Prostate gland (tissue), 2 donors: Measurements from ENCODE around the gene LFNG. TPM values are rescaled to one million over a fixed set of nuclear protein-coding genes. Genes with fewer than 3 reads are reported as not detected.
"Not testable (repeated sequence)": the region's sequence is repeated elsewhere in the genome, so short reads cannot be mapped to it uniquely, and the experiment has no call there.

ENCODE experiments used
- DNase-seq: peaks from one replicate; pipeline ENCODE4 v3.0.0-alpha.2; 2019; ENCODE audit warnings: low spot score
- H3K27ac ChIP-seq, 2 donors: fragments of 200-600 bp; sonication (generic); 2 replicates each; pipeline ENCODE4 v1.5.1; 2017 to 2019
- H3K27me3 ChIP-seq: fragments of 200-600 bp; sonication (generic); replicated peaks from 2 replicates; pipeline ENCODE4 v1.5.1; 2019; ENCODE audit not compliant: insufficient read depth
- H3K36me3 ChIP-seq, 2 donors: fragments of 200-600 bp; sonication (generic); 1 replicate in 1 of 2; 2 replicates in 1 of 2; pipeline versions ENCODE4 v1.5.1 to v1.8.1; 2017 to 2019
- H3K4me1 ChIP-seq: fragments of 200-600 bp; sonication (generic); replicated peaks from 2 replicates; pipeline ENCODE4 v1.5.1; 2019
- H3K4me3 ChIP-seq, 2 donors: fragments of 200-600 bp; sonication (generic); 2 replicates each; pipeline ENCODE4 v1.5.1; 2017 to 2019
- H3K9me3 ChIP-seq: fragments of 200-600 bp; sonication (generic); 2 replicates; pipeline ENCODE4 v1.5.1; 2017
- POLR2A ChIP-seq: fragments of 450-650 bp; IDR thresholded peaks from one replicate; pipeline ENCODE4 v1.6.1; 2016; ENCODE audit warnings: antibody characterized with exemption, mild to moderate bottlenecking
- POLR2AphosphoS5 ChIP-seq: sonication (generic); formaldehyde crosslinking; IDR thresholded peaks from one replicate; pipeline ENCODE4 v1.6.1; 2017; ENCODE audit warnings: antibody characterized with exemption
- WGBS: methylation state at CpG from one replicate; pipeline ENCODE4 v1.1.5; 2018; 5-methylcytosine and 5-hydroxymethylcytosine counted together
- intact Hi-C: fragments of 100-400 bp; cut with DNase I; formaldehyde crosslinking; loops from one replicate; pipeline ENCODE4 v1.14.2; 2022
- total RNA-seq, 2 donors: library from RNA; depleted of rRNA; stranded (reverse); fragments of >200 nt; gene quantifications; one replicate each; pipeline ENCODE4 v1.1.0, GENCODE V29; 2016
- TF ChIP-seq, protein P1 (sequence below), 4 experiments: fragments of 200-600 bp in 2 of 4; fragments of 450-650 bp in 2 of 4; sonication (generic) in 2 of 4; IDR thresholded peaks; 1 replicate in 3 of 4; 2 replicates in 1 of 4; pipeline ENCODE4 v1.5.1; 2016 to 2019; ENCODE audit warnings: antibody characterized with exemption in 4 of 4, mild to moderate bottlenecking in 2 of 4, moderate library complexity in 2 of 4

LFNG gene
- total RNA-seq, 2 donors from 2014 or later: 45.6 to 51.7 TPM

DNA sequence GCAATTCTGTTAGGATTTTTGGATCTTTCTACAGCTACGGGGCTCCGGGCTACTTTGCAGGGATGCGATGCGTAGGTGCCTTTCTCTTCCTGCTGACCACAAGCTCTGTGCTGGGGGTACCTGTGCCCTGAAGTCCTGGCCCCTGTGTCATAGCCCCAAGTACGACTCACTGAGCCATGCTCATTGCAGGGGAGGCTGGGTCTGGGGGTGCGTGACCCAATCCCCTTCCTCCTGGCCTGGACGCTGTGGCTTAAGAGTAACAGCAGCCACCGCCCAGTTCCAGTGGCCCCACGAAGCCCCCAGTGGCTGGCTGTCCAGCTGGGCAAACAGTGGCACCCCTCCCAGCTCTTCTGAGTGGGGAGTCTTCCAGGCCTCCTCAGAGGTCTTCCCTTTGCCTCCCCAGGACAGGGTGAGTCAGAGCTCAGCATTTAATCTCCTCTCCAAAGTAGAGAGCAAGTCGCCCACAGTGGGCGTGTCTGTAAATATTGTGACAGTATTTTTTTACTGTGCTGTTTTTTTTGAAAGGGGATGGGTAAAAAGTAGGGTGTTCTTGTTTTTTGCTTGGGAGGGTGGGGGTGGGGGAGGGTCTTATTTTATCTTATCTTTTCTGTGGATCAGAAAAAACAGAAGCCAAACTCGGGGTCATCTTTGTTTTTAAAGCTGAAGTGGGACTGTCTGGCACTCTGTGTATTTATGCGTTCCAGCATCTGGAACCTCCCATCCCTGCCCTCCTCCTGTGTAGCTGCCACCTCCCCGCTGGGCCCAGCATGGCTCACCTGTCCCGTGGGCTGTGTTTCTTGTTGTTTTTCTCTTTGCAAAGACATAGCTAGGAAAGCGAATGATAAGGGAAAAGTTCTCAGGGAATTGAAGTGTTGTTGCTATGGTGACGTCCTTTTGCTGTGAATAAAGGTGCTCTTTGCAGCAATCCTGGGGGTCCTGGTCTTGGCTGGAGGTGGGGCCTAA, 8.2 kb downstream of the LFNG start:
- intact Hi-C loops: no loop called here
- Histone ChIP-seq H3K4me3 (no peak overlapping the region), H3K36me3 (peaks cover 0 to 12% of the 10 kb centered on the region in 2 donors), H3K27me3 (no peaks in the 10 kb centered on the region), H3K4me1 (peaks cover 46% of the 10 kb centered on the region), H3K9me3 (no peaks in the 10 kb centered on the region), H3K27ac (peak overlapping the region; percentile 49 to 50)
- DNase-seq: peak; percentile 69
- TF ChIP-seq POLR2A (no peak), POLR2AphosphoS5 (peak; percentile 50)
- TF ChIP-seq, protein P1, sequence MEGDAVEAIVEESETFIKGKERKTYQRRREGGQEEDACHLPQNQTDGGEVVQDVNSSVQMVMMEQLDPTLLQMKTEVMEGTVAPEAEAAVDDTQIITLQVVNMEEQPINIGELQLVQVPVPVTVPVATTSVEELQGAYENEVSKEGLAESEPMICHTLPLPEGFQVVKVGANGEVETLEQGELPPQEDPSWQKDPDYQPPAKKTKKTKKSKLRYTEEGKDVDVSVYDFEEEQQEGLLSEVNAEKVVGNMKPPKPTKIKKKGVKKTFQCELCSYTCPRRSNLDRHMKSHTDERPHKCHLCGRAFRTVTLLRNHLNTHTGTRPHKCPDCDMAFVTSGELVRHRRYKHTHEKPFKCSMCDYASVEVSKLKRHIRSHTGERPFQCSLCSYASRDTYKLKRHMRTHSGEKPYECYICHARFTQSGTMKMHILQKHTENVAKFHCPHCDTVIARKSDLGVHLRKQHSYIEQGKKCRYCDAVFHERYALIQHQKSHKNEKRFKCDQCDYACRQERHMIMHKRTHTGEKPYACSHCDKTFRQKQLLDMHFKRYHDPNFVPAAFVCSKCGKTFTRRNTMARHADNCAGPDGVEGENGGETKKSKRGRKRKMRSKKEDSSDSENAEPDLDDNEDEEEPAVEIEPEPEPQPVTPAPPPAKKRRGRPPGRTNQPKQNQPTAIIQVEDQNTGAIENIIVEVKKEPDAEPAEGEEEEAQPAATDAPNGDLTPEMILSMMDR (IDR thresholded peaks at IDR 0.05): no peak
- 51% methylated on average over 17 of the region's 17 CpGs for WGBS

DNA sequence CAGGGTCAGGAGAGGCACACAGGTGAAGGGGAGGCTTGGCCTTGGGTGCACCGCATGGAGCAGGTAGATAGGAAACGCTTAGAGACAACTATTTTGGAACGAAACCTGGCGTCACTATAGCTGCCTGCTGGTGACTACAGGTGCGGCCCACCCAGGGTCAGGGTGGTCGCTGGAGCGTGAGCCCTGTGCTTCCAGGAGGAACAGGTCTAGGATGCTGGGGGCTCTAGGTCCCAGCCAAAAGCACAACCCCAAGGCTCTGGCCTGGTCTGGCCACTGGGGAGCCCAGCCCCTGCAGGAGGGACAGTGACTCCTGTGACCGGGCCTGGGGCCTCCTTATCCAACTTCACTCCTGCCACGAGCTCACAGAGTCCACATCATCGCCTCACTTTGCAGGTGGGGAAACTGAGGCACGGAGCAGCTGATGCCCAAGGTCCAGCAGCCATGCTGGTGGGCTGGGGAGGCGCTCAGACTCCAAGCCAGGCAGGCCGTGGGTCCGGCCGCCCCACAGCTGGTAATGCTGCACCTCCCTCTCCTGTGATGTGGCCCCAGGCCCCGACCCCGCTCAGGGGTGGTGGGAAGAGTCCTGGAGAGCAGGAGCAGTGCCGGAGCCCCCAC, 9.0 kb downstream of the LFNG start:
- H3K9me3 ChIP-seq: no peaks in the 10 kb centered on the region
- no peak overlapping the region for H3K4me3 ChIP-seq
- H3K4me1 ChIP-seq: peaks cover 39% of the 10 kb centered on the region
- H3K27ac ChIP-seq: peak overlapping the region; percentile 49 to 50
- DNase-seq: no peak
- TF ChIP-seq, protein P1 (IDR thresholded peaks at IDR 0.05): no peak
- TF ChIP-seq POLR2A (no peak), POLR2AphosphoS5 (no peak)
- WGBS: 74% methylated on average over 18 of the region's 18 CpGs
- H3K27me3 ChIP-seq: no peaks in the 10 kb centered on the region
- H3K36me3 ChIP-seq: peaks cover 0 to 12% of the 10 kb centered on the region in 2 donors
- intact Hi-C loops: no loop called here

- intact Hi-C loops: no loop called here
- H3K36me3 ChIP-seq: peaks cover 0 to 12% of the 10 kb centered on the region in 2 donors
- no peak for DNase-seq
- H3K27me3 ChIP-seq: no peaks in the 10 kb centered on the region
- H3K27ac ChIP-seq: peak overlapping the region; percentile 26 to 49
- no peaks in the 10 kb centered on the region for H3K9me3 ChIP-seq
- TF ChIP-seq POLR2AphosphoS5: no peak
- no peak for TF ChIP-seq POLR2A
- TF ChIP-seq, protein P1 (IDR thresholded peaks at IDR 0.05): no peak
- H3K4me3 ChIP-seq: no peak overlapping the region
- peaks cover 31% of the 10 kb centered on the region for H3K4me1 ChIP-seq
- WGBS: 56% methylated on average over 28 of the region's 30 CpGs
These were observed 9.8 kb downstream of the LFNG start for GRCh38 chr7:2529161-2530070.

DNA sequence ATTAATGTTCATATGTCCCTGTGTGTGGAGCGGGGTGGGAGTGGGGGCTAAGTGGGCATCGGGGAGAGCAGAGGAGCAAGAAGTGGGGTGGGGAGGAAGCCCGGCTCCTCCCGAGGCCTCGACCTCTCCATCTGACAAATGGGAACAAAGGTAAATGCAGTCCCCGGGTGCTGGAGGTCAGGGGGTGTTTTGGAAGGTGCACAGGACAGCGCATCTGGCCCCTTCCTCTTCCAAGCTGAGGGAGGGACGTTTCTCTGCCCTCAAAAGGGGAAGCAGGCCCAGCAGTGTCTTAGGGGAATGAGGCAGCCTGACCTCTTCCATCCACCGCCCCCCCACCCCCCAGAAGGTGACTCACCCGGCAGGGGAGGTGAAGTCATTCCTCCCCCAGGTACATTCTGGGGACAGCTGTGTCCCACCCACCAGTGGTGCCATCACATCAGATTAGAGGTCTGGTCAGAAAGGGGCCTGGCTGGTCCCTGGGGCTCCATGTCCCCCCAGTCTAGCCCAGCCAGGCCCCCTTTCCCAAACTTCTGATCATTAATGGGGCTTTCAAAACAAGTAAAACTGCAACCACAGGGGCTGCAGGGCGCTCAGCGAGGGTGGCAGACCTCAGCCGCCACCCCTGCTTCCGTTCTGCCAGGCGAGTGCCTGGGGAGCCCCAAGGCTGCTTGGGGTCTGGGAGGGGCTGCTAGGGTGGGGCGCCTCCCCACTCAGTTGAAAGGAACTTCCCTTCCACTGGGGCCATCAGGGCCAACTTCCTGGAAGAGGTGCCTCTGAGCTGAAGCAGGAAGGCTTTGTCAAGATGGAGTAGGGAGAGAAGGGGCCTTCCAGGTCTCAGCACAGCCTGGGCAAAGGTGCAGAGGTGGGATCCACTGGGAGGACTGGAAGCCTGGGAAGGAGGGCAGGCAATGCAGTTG, 10.8 kb downstream of the LFNG start:
- WGBS: 71% methylated on average over 16 of the region's 16 CpGs
- H3K4me3 ChIP-seq: no peak overlapping the region
- peaks cover 0 to 12% of the 10 kb centered on the region in 2 donors for H3K36me3 ChIP-seq
- intact Hi-C loops: no loop called here
- no peak for DNase-seq
- H3K9me3 ChIP-seq: no peaks in the 10 kb centered on the region
- H3K27ac ChIP-seq: peak overlapping the region; percentile 26 to 49
- TF ChIP-seq, protein P1 (IDR thresholded peaks at IDR 0.05): no peak
- TF ChIP-seq POLR2AphosphoS5: no peak
- no peak for TF ChIP-seq POLR2A
- no peaks in the 10 kb centered on the region for H3K27me3 ChIP-seq
- H3K4me1 ChIP-seq: peaks cover 21% of the 10 kb centered on the region

- peak overlapping the region in 1 of 2 donors; percentile 49 for H3K27ac ChIP-seq
- not testable (repeated sequence) for H3K4me3 ChIP-seq
- WGBS: 33% methylated on average over 41 of the region's 43 CpGs
These were observed 11.6 kb downstream of the LFNG start for GRCh38 chr7:2530994-2531795.

GRCh38 chr7:2531796-2532110, 12.2 kb downstream of the LFNG start:
- peaks cover 18% of the 10 kb centered on the region for H3K4me1 ChIP-seq
- H3K27me3 ChIP-seq, DNase-seq, H3K9me3 ChIP-seq, H3K36me3 ChIP-seq, intact Hi-C loops, H3K27ac ChIP-seq, H3K4me3 ChIP-seq: not testable (repeated sequence)
- 20% methylated on average over 10 of the region's 17 CpGs for whole genome bisulfite sequencing

More at GRCh38 chr7:2530994-2531795, 11.6 kb downstream of the LFNG start:
- DNase-seq, intact Hi-C loops, H3K36me3 ChIP-seq, H3K27me3 ChIP-seq, H3K9me3 ChIP-seq: not testable (repeated sequence)
- peaks cover 18% of the 10 kb centered on the region for H3K4me1 ChIP-seq
